H9 (cell line): Measurements from ENCODE around the gene CUBN. TPM values are rescaled to one million over a fixed set of nuclear protein-coding genes. Genes with fewer than 3 reads are reported as not detected.

Source experiments
- DNase-seq: peaks from one replicate; pipeline ENCODE4 v3.0.0-alpha.2; 2017
- H2AFZ ChIP-seq: one replicate; pipeline ENCODE4 v1.6.1; 2013; ENCODE audit warnings: mild to moderate bottlenecking, low read length, control low read depth, moderate library complexity
- H2AK5ac ChIP-seq: 2 replicates; pipeline ENCODE4 v1.6.1; 2013; ENCODE audit warnings: low read length, control low read depth, mixed read lengths; ENCODE audit not compliant: insufficient read length
- H2BK120ac ChIP-seq: one replicate; pipeline ENCODE4 v1.6.1; 2013; ENCODE audit warnings: low read depth, mild to moderate bottlenecking, low read length, control low read depth, inconsistent platforms; ENCODE audit not compliant: poor library complexity, severe bottlenecking
- H2BK12ac ChIP-seq: 2 replicates; pipeline ENCODE4 v1.6.1; 2013; ENCODE audit warnings: low read length, control low read depth, mixed read lengths, low read depth; ENCODE audit not compliant: insufficient read length
- H2BK15ac ChIP-seq: 2 replicates; pipeline ENCODE4 v1.6.1; 2013; ENCODE audit warnings: low read depth, low read length, control low read depth
- H2BK20ac ChIP-seq: one replicate; pipeline ENCODE4 v1.6.1; 2013; ENCODE audit warnings: low read depth, mild to moderate bottlenecking, low read length, control low read depth, inconsistent platforms; ENCODE audit not compliant: poor library complexity, severe bottlenecking
- H2BK5ac ChIP-seq: 2 replicates; pipeline ENCODE4 v1.6.1; 2013; ENCODE audit warnings: low read length, control low read depth, mixed read lengths; ENCODE audit not compliant: insufficient read length
- H3K14ac ChIP-seq: 2 replicates; pipeline ENCODE4 v1.6.1; 2013; ENCODE audit warnings: low read length, control low read depth; ENCODE audit not compliant: insufficient read depth
- H3K18ac ChIP-seq: 2 replicates; pipeline ENCODE4 v1.6.1; 2013; ENCODE audit warnings: low read depth, mild to moderate bottlenecking, mixed read lengths, low read length, control low read depth; ENCODE audit not compliant: insufficient read length
- H3K23ac ChIP-seq: 2 replicates; pipeline ENCODE4 v1.6.1; 2013; ENCODE audit warnings: low read length, control low read depth, mixed read lengths, low read depth; ENCODE audit not compliant: insufficient read length
- H3K23me2 ChIP-seq: 2 replicates; pipeline ENCODE4 v1.6.1; 2013; ENCODE audit warnings: low read depth, mild to moderate bottlenecking, mixed read lengths, low read length, control low read depth; ENCODE audit not compliant: insufficient read length, poor library complexity, severe bottlenecking
- H3K27ac ChIP-seq: 2 replicates; pipeline ENCODE4 v1.5.1; 2013; ENCODE audit warnings: low read length, control low read depth, mixed read lengths, low read depth; ENCODE audit not compliant: insufficient read length
- H3K27me3 ChIP-seq: 2 replicates; pipeline ENCODE4 v1.6.1; 2013; ENCODE audit warnings: low read length, control low read depth, inconsistent platforms; ENCODE audit not compliant: insufficient read depth
- H3K4ac ChIP-seq: 2 replicates; pipeline ENCODE4 v1.6.1; 2013; ENCODE audit warnings: low read depth, mild to moderate bottlenecking, control low read depth, inconsistent platforms, low read length, moderate library complexity
- H3K4me1 ChIP-seq: 2 replicates; pipeline ENCODE4 v1.6.1; 2013; ENCODE audit warnings: low read length, control low read depth, inconsistent platforms; ENCODE audit not compliant: insufficient read depth
- H3K4me2 ChIP-seq: 2 replicates; pipeline ENCODE4 v1.6.1; 2013; ENCODE audit warnings: low read length, control low read depth, mixed read lengths; ENCODE audit not compliant: insufficient read length, insufficient read depth
- H3K56ac ChIP-seq: 2 replicates; pipeline ENCODE4 v1.6.1; 2013; ENCODE audit warnings: low read depth, mild to moderate bottlenecking, mixed read lengths, low read length, control low read depth; ENCODE audit not compliant: insufficient read length
- H3K79me1 ChIP-seq: 2 replicates; pipeline ENCODE4 v1.6.1; 2013; ENCODE audit warnings: low read depth, mild to moderate bottlenecking, moderate library complexity, low read length, control low read depth, inconsistent platforms; ENCODE audit not compliant: insufficient read depth, poor library complexity, severe bottlenecking
- H3K79me2 ChIP-seq: 2 replicates; pipeline ENCODE4 v1.6.1; 2013; ENCODE audit warnings: low read length, control low read depth, inconsistent platforms; ENCODE audit not compliant: insufficient read depth
- H3K9ac ChIP-seq: 2 replicates; pipeline ENCODE4 v1.6.1; 2013; ENCODE audit warnings: low read length, control low read depth, mixed read lengths; ENCODE audit not compliant: insufficient read length; ENCODE audit errors: extremely low read depth
- H3K9me3 ChIP-seq: one replicate; pipeline ENCODE4 v1.6.1; 2013; ENCODE audit warnings: low read depth, low read length, inconsistent platforms; ENCODE audit not compliant: control insufficient read depth
- H3T11ph ChIP-seq: one replicate; pipeline ENCODE4 v1.6.1; 2013; ENCODE audit warnings: mild to moderate bottlenecking, low read length, control low read depth, inconsistent platforms
- H4K20me1 ChIP-seq: one replicate; pipeline ENCODE4 v1.6.1; 2013; ENCODE audit not compliant: control insufficient read depth, insufficient read length, insufficient read depth
- H4K5ac ChIP-seq: 2 replicates; pipeline ENCODE4 v1.6.1; 2013; ENCODE audit warnings: low read depth, mild to moderate bottlenecking, mixed read lengths, low read length, control low read depth; ENCODE audit not compliant: insufficient read length
- H4K8ac ChIP-seq: replicated peaks from 2 replicates; pipeline ENCODE4 v1.6.1; 2013; ENCODE audit warnings: low read length, control low read depth, mixed read lengths, low read depth; ENCODE audit not compliant: insufficient read length
- H4K91ac ChIP-seq: 2 replicates; pipeline ENCODE4 v1.6.1; 2013; ENCODE audit warnings: low read depth, mild to moderate bottlenecking, moderate library complexity, mixed read lengths, low read length, control low read depth; ENCODE audit not compliant: insufficient read length
- H3K27ac Mint-ChIP-seq, 3 experiments: 2 replicates in 2 of 3; 3 replicates in 1 of 3; pipeline ENCODE4 v1.8.0; 2020 to 2021; ENCODE audit warnings: mixed read lengths in 3 of 3, mild to moderate bottlenecking in 1 of 3, moderate library complexity in 1 of 3
- H3K27me3 Mint-ChIP-seq: 2 replicates; pipeline ENCODE4 v1.8.0; 2021; ENCODE audit warnings: low read depth, mild to moderate bottlenecking, moderate library complexity, mixed read lengths
- H3K36me3 Mint-ChIP-seq, 3 experiments: 2 replicates in 2 of 3; 3 replicates in 1 of 3; pipeline ENCODE4 v1.8.0; 2020 to 2021; ENCODE audit warnings: low read depth in 3 of 3, mixed read lengths in 3 of 3; ENCODE audit not compliant: insufficient read depth in 1 of 3
- H3K4me1 Mint-ChIP-seq, 2 experiments: 2 replicates each; pipeline ENCODE4 v1.8.0; 2020; ENCODE audit warnings: mixed read lengths in 2 of 2
- H3K4me3 Mint-ChIP-seq, 2 experiments: 2 replicates in 1 of 2; 3 replicates in 1 of 2; pipeline ENCODE4 v1.8.0; 2020 to 2021; ENCODE audit warnings: mild to moderate bottlenecking in 2 of 2, mixed read lengths in 2 of 2, moderate library complexity in 1 of 2
- H3K9me3 Mint-ChIP-seq, 2 experiments: 2 replicates in 1 of 2; 3 replicates in 1 of 2; pipeline ENCODE4 v1.8.0; 2020; ENCODE audit warnings: mild to moderate bottlenecking in 2 of 2, mixed read lengths in 2 of 2, moderate library complexity in 1 of 2
- WGBS: extraction: QIAGEN DNeasy Blood & Tissue Kit; methylation state at CpG from one replicate; pipeline ENCODE4 v1.1.7; 2013; ENCODE audit warnings: missing lambda C conversion rate, low lambda C conversion rate, mixed read lengths; ENCODE audit not compliant: insufficient read length; ENCODE audit errors: extremely low coverage; 5-methylcytosine and 5-hydroxymethylcytosine counted together
- total RNA-seq: library from RNA; stranded (reverse); gene quantifications from 2 replicates; pipeline ENCODE4 v1.2.1, GENCODE V29; 2021
- TF ChIP-seq, protein P1 (sequence below): fragments of 200-600 bp; sonication (generic); conservative IDR thresholded peaks from 3 replicates; pipeline ENCODE4 v1.8.0; 2021; ENCODE audit warnings: antibody characterized with exemption, mild to moderate bottlenecking

CUBN gene
- total RNA-seq, 1 experiment from 2014 or later = 0.26 TPM

DNA sequence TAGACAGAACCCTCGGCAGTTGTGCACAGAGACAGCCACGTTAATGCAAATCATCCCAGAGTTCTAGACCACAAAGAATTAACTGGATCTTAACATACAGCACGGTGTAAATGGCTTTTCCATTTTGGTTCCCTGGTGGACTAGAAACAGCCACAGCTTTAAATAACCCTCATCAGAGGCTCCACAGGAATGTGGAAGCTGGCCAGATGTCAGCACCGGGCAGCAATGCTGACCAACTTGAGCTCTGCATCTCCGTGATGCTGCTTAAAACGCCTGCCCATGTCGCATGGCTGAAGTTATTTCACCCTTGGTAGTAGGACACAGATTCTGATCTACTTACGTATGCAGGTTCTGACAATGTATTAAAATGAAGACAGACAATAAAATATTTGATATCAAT, 336.9 kb downstream of the CUBN start:
- Histone ChIP-seq H3K4me2 (no peak overlapping the region), H3K9ac (no peak overlapping the region), H3K79me1 (no peaks in the 10 kb centered on the region), H4K91ac (no peak overlapping the region), H2AK5ac (no peak overlapping the region), H2BK5ac (no peak overlapping the region), H3K23me2 (no peaks in the 10 kb centered on the region), H3K27ac (no peak overlapping the region), H3K27me3 (no peaks in the 10 kb centered on the region), H4K5ac (no peak overlapping the region), H4K8ac (no peak overlapping the region), H3K14ac (no peak overlapping the region), H2BK12ac (no peak overlapping the region), H4K20me1 (no peaks in the 10 kb centered on the region), H3K4ac (no peak overlapping the region), H3K9me3 (no peaks in the 10 kb centered on the region), H2BK120ac (no peak overlapping the region), H3K4me1 (no peaks in the 10 kb centered on the region), H3K23ac (no peak overlapping the region), H3K56ac (no peak overlapping the region), H2BK15ac (no peak overlapping the region), H3K79me2 (no peaks in the 10 kb centered on the region; the same call in 1 of the 2 replicates), H3T11ph (no peak overlapping the region), H2BK20ac (no peak overlapping the region), H3K18ac (no peak overlapping the region), H2AFZ (no peak overlapping the region)
- DNase-seq = no peak
- no peak overlapping the region for H3K27ac Mint-ChIP-seq
- H3K4me1 Mint-ChIP-seq = no peaks in the 10 kb centered on the region
- WGBS = no CpG with 5 or more reads among the region's 8 CpGs
- H3K27me3 Mint-ChIP-seq = no peaks in the 10 kb centered on the region
- H3K36me3 Mint-ChIP-seq = peaks cover 5 to 18% (median 10%) of the 10 kb centered on the region in 3 experiments
- TF ChIP-seq, protein P1, sequence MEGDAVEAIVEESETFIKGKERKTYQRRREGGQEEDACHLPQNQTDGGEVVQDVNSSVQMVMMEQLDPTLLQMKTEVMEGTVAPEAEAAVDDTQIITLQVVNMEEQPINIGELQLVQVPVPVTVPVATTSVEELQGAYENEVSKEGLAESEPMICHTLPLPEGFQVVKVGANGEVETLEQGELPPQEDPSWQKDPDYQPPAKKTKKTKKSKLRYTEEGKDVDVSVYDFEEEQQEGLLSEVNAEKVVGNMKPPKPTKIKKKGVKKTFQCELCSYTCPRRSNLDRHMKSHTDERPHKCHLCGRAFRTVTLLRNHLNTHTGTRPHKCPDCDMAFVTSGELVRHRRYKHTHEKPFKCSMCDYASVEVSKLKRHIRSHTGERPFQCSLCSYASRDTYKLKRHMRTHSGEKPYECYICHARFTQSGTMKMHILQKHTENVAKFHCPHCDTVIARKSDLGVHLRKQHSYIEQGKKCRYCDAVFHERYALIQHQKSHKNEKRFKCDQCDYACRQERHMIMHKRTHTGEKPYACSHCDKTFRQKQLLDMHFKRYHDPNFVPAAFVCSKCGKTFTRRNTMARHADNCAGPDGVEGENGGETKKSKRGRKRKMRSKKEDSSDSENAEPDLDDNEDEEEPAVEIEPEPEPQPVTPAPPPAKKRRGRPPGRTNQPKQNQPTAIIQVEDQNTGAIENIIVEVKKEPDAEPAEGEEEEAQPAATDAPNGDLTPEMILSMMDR = no peak
- H3K9me3 Mint-ChIP-seq = peaks cover 1 to 5% of the 10 kb centered on the region in 2 experiments; a peak in 2 of 5 replicates
- H3K4me3 Mint-ChIP-seq = no peak overlapping the region
